ENCODE measurements around the gene SLC10A3.

Gene SLC10A3

GRCh38 chrX:154441564-154441963, 48.9 kb downstream of the SLC10A3 start:
- TF ChIP-seq YY1 (IDR thresholded peaks at IDR 0.05; ENCODE audit: low read depth) (no peak), RAD21 (IDR thresholded peaks at IDR 0.05; ENCODE audit: low read depth) (no peak), ZBTB7A (IDR thresholded peaks at IDR 0.05; ENCODE audit: low read depth) (no peak), NFIC (IDR thresholded peaks at IDR 0.05) (no peak), REST (IDR thresholded peaks at IDR 0.05; ENCODE audit: low read depth) (no peak), TEAD4 (IDR thresholded peaks at IDR 0.05) (no peak), CREB1 (IDR thresholded peaks at IDR 0.05; ENCODE audit: low read depth) (no peak), USF1 (IDR thresholded peaks at IDR 0.05) (no peak), FOXM1 (IDR thresholded peaks at IDR 0.05; ENCODE audit: borderline replicate concordance, low read depth) (no peak), CEBPB (IDR thresholded peaks at IDR 0.05) (no peak), TCF12 (IDR thresholded peaks at IDR 0.05; ENCODE audit: low read depth) (no peak), MAX (IDR thresholded peaks at IDR 0.05) (no peak), EP300 (IDR thresholded peaks at IDR 0.05; ENCODE audit: borderline replicate concordance) (no peak), TAF1 (IDR thresholded peaks at IDR 0.05; ENCODE audit: low read depth) (no peak), EGR1 (IDR thresholded peaks at IDR 0.05) (no peak)

- no peak for TF ChIP-seq YY1 (IDR thresholded peaks at IDR 0.05; ENCODE audit: low read depth)
- TF ChIP-seq TCF12 (IDR thresholded peaks at IDR 0.05; ENCODE audit: low read depth), result no peak
- no peak for TF ChIP-seq REST (IDR thresholded peaks at IDR 0.05; ENCODE audit: low read depth)
- TF ChIP-seq FOXM1 (IDR thresholded peaks at IDR 0.05; ENCODE audit: borderline replicate concordance, low read depth), result no peak
- no peak for TF ChIP-seq EP300 (IDR thresholded peaks at IDR 0.05; ENCODE audit: borderline replicate concordance)
- no peak for TF ChIP-seq TEAD4 (IDR thresholded peaks at IDR 0.05)
- no peak for TF ChIP-seq NFIC (IDR thresholded peaks at IDR 0.05)
- no peak for TF ChIP-seq TAF1 (IDR thresholded peaks at IDR 0.05; ENCODE audit: low read depth)
- TF ChIP-seq EGR1 (IDR thresholded peaks at IDR 0.05), result no peak
- TF ChIP-seq USF1 (IDR thresholded peaks at IDR 0.05), result no peak
- TF ChIP-seq ZBTB7A (IDR thresholded peaks at IDR 0.05; ENCODE audit: low read depth), result no peak
- no peak for TF ChIP-seq CREB1 (IDR thresholded peaks at IDR 0.05; ENCODE audit: low read depth)
- TF ChIP-seq MAX (IDR thresholded peaks at IDR 0.05), result no peak
- TF ChIP-seq CEBPB (IDR thresholded peaks at IDR 0.05), result no peak
Measured at GRCh38 chrX:154440623-154441357, 49.6 kb downstream of the SLC10A3 start.

- TF ChIP-seq MAX (IDR thresholded peaks at IDR 0.05) (no peak), CEBPB (IDR thresholded peaks at IDR 0.05) (no peak), EP300 (IDR thresholded peaks at IDR 0.05; ENCODE audit: borderline replicate concordance) (no peak), RAD21 (IDR thresholded peaks at IDR 0.05; ENCODE audit: low read depth) (no peak), EGR1 (IDR thresholded peaks at IDR 0.05) (no peak), TEAD4 (IDR thresholded peaks at IDR 0.05) (no peak), YY1 (IDR thresholded peaks at IDR 0.05; ENCODE audit: low read depth) (no peak), USF1 (IDR thresholded peaks at IDR 0.05) (no peak), TAF1 (IDR thresholded peaks at IDR 0.05; ENCODE audit: low read depth) (no peak), TCF12 (IDR thresholded peaks at IDR 0.05; ENCODE audit: low read depth) (no peak)
Measured at GRCh38 chrX:154439841-154440240, 50.6 kb downstream of the SLC10A3 start.

GRCh38 chrX:154437971-154438893, 52.2 kb downstream of the SLC10A3 start:
- no peak for TF ChIP-seq USF1 (IDR thresholded peaks at IDR 0.05)
- no peak for TF ChIP-seq YY1 (IDR thresholded peaks at IDR 0.05; ENCODE audit: low read depth)
- no peak for TF ChIP-seq MAX (IDR thresholded peaks at IDR 0.05)
- no peak for TF ChIP-seq FOXM1 (IDR thresholded peaks at IDR 0.05; ENCODE audit: borderline replicate concordance, low read depth)
- no peak for TF ChIP-seq EP300 (IDR thresholded peaks at IDR 0.05; ENCODE audit: borderline replicate concordance)
- TF ChIP-seq RAD21 (IDR thresholded peaks at IDR 0.05; ENCODE audit: low read depth), result no peak
- TF ChIP-seq REST (IDR thresholded peaks at IDR 0.05; ENCODE audit: low read depth), result no peak
- no peak for TF ChIP-seq CEBPB (IDR thresholded peaks at IDR 0.05)
- TF ChIP-seq ZBTB7A (IDR thresholded peaks at IDR 0.05; ENCODE audit: low read depth), result no peak
- no peak for TF ChIP-seq NFIC (IDR thresholded peaks at IDR 0.05)
- TF ChIP-seq TCF12 (IDR thresholded peaks at IDR 0.05; ENCODE audit: low read depth), result no peak
- no peak for TF ChIP-seq TAF1 (IDR thresholded peaks at IDR 0.05; ENCODE audit: low read depth)
- no peak for TF ChIP-seq EGR1 (IDR thresholded peaks at IDR 0.05)
- no peak for TF ChIP-seq TEAD4 (IDR thresholded peaks at IDR 0.05)
- no peak for TF ChIP-seq CREB1 (IDR thresholded peaks at IDR 0.05; ENCODE audit: low read depth)

Data from Ishikawa (cell line).